ENCODE data around the gene OR6C75. TPM values are rescaled to one million over a fixed set of nuclear protein-coding genes. Genes with fewer than 3 reads are reported as not detected.
"Not testable (repeated sequence)": the region's sequence is repeated elsewhere in the genome, so short reads cannot be mapped to it uniquely, and the experiment has no call there.

The OR6C75 gene
- polyA plus RNA-seq (2013, experiment 1 of 2) = not detected
- not detected for polyA plus RNA-seq (2013, experiment 2 of 2)

DNA sequence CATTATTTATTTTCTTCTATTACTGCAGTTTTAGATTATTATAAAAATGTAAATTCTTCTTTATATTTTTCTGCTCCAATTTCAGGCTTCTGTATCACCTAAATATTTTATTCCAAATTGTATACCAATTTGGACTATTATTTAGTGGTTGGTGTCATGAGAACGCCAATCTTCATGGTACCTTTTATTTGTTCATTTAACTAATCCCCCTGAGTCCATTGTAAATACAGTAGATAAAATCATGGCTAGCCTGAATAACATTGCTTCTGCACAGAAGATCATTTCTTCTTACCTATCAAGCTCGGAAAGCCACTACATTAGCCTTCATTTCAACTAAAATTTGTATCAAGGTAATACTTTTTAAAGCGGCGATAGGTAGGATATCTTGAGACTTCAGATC lies at the start of gene OR6C75:
Gene OR6C75, plus strand, starts transcription at position 301 of the 400 bp plus-strand sequence. CDS start 2,136 bp downstream, outside the sequence.
- no peak within 1 kb of the TSS for H2AK5ac ChIP-seq (ENCODE audit: low read length)
- H3K79me1 ChIP-seq (ENCODE audit: low read length) = no peaks in the 10 kb centered on the region
- no peak within 1 kb of the TSS for H3K18ac ChIP-seq (ENCODE audit: low read length)
- H2BK15ac ChIP-seq (replicated peaks; ENCODE audit: low read depth) = no peak within 1 kb of the TSS
- H3K4me1 ChIP-seq (ENCODE audit: control insufficient read depth, low read depth, low read length) = no peaks in the 10 kb centered on the region
- no peak for DNase-seq
- H3K56ac ChIP-seq (ENCODE audit: low read length) = no peak within 1 kb of the TSS
- no peak within 1 kb of the TSS for H3K4ac ChIP-seq (ENCODE audit: low read depth, low read length)
- no peak within 1 kb of the TSS for H2BK5ac ChIP-seq (ENCODE audit: low read length)
- H3K79me2 ChIP-seq (ENCODE audit: control insufficient read depth, insufficient read depth, low read length) = no peaks in the 10 kb centered on the region
- H4K8ac ChIP-seq (ENCODE audit: low read depth, low read length) = no peak within 1 kb of the TSS
- H3K4me3 ChIP-seq (ENCODE audit: low read length) = no peak within 1 kb of the TSS
- H3K36me3 ChIP-seq (ENCODE audit: control insufficient read depth, insufficient read depth, low read length) = no peaks in the 10 kb centered on the region
- H3K9ac ChIP-seq (ENCODE audit: low read length) = no peak within 1 kb of the TSS
- no peak within 1 kb of the TSS for H3K27ac ChIP-seq (ENCODE audit: low read depth, low read length)
- no peak within 1 kb of the TSS for H4K5ac ChIP-seq (ENCODE audit: low read length)
- 100% methylated on average over 2 of the region's 4 CpGs for WGBS (ENCODE audit: extremely low coverage, insufficient coverage, low lambda C conversion rate)
- no peak within 1 kb of the TSS for H3K4me2 ChIP-seq (ENCODE audit: low read length)
- H3K23ac ChIP-seq (ENCODE audit: low read length) = no peak within 1 kb of the TSS
- H3K27me3 ChIP-seq (ENCODE audit: insufficient read depth, low read length, poor library complexity) = no peaks in the 10 kb centered on the region
- no peak within 1 kb of the TSS for H2BK120ac ChIP-seq (ENCODE audit: low read depth, low read length)

DNA sequence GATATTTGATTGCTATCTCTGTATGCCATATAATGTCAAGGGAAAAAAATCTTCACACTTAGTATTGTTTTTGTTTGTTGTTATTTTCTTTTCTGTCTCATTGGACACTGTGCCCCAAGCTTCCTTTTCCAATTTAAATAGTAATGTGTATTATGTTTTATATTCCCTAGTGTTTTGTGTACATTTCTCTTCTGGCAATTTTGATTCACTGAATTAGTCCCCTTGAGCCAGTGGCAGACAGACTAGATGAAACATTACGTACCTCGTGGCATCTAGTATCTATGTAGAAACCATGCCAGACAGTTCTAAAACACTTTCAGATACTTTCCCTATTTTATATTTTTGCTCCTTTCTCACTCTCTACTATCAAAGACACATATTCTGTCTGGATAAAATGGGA lies 48.7 kb upstream of the OR6C75 start, which contains the start of gene OR6C1:
Gene OR6C1, plus strand, starts transcription at position 301 of the 400 bp plus-strand sequence. CDS start 6,257 bp downstream, outside the sequence.
- H2BK15ac ChIP-seq (replicated peaks; ENCODE audit: low read depth) = no peak within 1 kb of the TSS
- H2BK5ac ChIP-seq (ENCODE audit: low read length) = no peak within 1 kb of the TSS
- no peak within 1 kb of the TSS for H3K4ac ChIP-seq (ENCODE audit: low read depth, low read length)
- H3K4me3 ChIP-seq (ENCODE audit: low read length) = no peak within 1 kb of the TSS
- DNase-seq = no peak
- H3K36me3 ChIP-seq (ENCODE audit: control insufficient read depth, insufficient read depth, low read length) = no peaks in the 10 kb centered on the region
- H3K56ac ChIP-seq (ENCODE audit: low read length) = no peak within 1 kb of the TSS
- no peak within 1 kb of the TSS for H3K18ac ChIP-seq (ENCODE audit: low read length)
- no peak within 1 kb of the TSS for H2AK5ac ChIP-seq (ENCODE audit: low read length)
- H3K79me2 ChIP-seq (ENCODE audit: control insufficient read depth, insufficient read depth, low read length) = no peaks in the 10 kb centered on the region
- H3K27ac ChIP-seq (ENCODE audit: low read depth, low read length) = no peak within 1 kb of the TSS
- H3K4me2 ChIP-seq (ENCODE audit: low read length) = no peak within 1 kb of the TSS
- no peak within 1 kb of the TSS for H2BK120ac ChIP-seq (ENCODE audit: low read depth, low read length)
- no CpG with 5 or more reads among the region's 2 CpGs for WGBS (ENCODE audit: extremely low coverage, insufficient coverage, low lambda C conversion rate)
- no peak within 1 kb of the TSS for H4K5ac ChIP-seq (ENCODE audit: low read length)
- no peaks in the 10 kb centered on the region for H3K79me1 ChIP-seq (ENCODE audit: low read length)
- H3K27me3 ChIP-seq (ENCODE audit: insufficient read depth, low read length, poor library complexity) = no peaks in the 10 kb centered on the region
- no peaks in the 10 kb centered on the region for H3K4me1 ChIP-seq (ENCODE audit: control insufficient read depth, low read depth, low read length)
- H4K8ac ChIP-seq (ENCODE audit: low read depth, low read length) = no peak within 1 kb of the TSS
- H3K9ac ChIP-seq (ENCODE audit: low read length) = no peak within 1 kb of the TSS
- no peak within 1 kb of the TSS for H3K23ac ChIP-seq (ENCODE audit: low read length)

DNA sequence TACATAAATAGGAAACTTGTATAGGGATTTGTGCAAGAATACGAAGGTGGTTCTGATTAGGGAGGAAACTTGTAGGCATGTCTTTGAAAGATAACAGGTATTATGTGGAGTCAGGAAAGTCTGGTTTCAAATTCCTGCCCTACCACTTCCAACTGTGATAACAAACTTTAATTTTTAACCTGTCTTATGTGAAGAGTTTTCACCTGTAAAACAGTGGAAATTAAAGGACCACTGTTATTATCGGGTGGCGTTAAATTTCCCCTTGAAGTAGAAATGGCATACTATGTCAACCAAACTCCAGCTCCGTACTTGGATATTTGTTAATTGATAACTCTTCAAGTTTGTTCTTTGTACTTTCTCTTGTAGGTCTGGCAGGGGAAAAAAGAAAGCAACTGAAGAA lies 42.6 kb upstream of the OR6C75 start:
- H3K27me3 ChIP-seq (ENCODE audit: insufficient read depth, low read length, poor library complexity) = no peaks in the 10 kb centered on the region
- H4K8ac ChIP-seq (ENCODE audit: low read depth, low read length) = no peak overlapping the region
- no peak overlapping the region for H4K5ac ChIP-seq (ENCODE audit: low read length)
- no peak overlapping the region for H3K56ac ChIP-seq (ENCODE audit: low read length)
- H3K4me1 ChIP-seq (ENCODE audit: control insufficient read depth, low read depth, low read length) = no peaks in the 10 kb centered on the region
- no peak overlapping the region for H2BK120ac ChIP-seq (ENCODE audit: low read depth, low read length)
- no peaks in the 10 kb centered on the region for H3K79me1 ChIP-seq (ENCODE audit: low read length)
- no peak overlapping the region for H2AK5ac ChIP-seq (ENCODE audit: low read length)
- H3K27ac ChIP-seq (ENCODE audit: low read depth, low read length) = no peak overlapping the region
- no peak overlapping the region for H3K9ac ChIP-seq (ENCODE audit: low read length)
- H2BK15ac ChIP-seq (replicated peaks; ENCODE audit: low read depth) = no peak overlapping the region
- DNase-seq = no peak
- H3K79me2 ChIP-seq (ENCODE audit: control insufficient read depth, insufficient read depth, low read length) = no peaks in the 10 kb centered on the region
- no peak overlapping the region for H3K23ac ChIP-seq (ENCODE audit: low read length)
- no peak overlapping the region for H3K4ac ChIP-seq (ENCODE audit: low read depth, low read length)
- no peak overlapping the region for H3K4me2 ChIP-seq (ENCODE audit: low read length)
- no peak overlapping the region for H3K18ac ChIP-seq (ENCODE audit: low read length)
- no peaks in the 10 kb centered on the region for H3K36me3 ChIP-seq (ENCODE audit: control insufficient read depth, insufficient read depth, low read length)
- H3K4me3 ChIP-seq (ENCODE audit: low read length) = no peak overlapping the region
- no CpG with 5 or more reads among the region's 4 CpGs for WGBS (ENCODE audit: extremely low coverage, insufficient coverage, low lambda C conversion rate)
- H2BK5ac ChIP-seq (ENCODE audit: low read length) = no peak overlapping the region

DNA sequence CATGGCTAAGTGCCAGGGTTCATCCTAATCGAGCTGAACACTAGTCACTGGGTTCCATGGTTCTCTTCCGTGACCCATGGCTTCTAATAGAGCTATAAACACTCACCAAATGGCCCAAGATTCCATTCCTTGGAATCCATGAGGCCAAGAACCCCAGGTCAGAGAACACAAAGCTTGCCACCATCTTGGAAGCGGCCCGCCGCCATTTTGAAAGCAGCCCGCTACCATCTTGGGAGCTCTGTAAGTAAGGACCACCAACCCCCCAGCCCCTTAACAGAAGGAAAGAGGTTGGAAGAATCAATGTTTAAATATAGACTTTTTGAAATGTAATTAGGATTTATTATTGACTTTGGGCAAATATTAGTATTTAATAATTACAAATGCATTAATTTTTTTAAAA lies 37.0 kb upstream of the OR6C75 start:
- not testable (repeated sequence) for H3K79me1 ChIP-seq (ENCODE audit: low read length); H2AK5ac ChIP-seq (ENCODE audit: low read length); H3K4me2 ChIP-seq (ENCODE audit: low read length); H3K9ac ChIP-seq (ENCODE audit: low read length); H3K36me3 ChIP-seq (ENCODE audit: control insufficient read depth, insufficient read depth, low read length); H2BK5ac ChIP-seq (ENCODE audit: low read length); H3K4ac ChIP-seq (ENCODE audit: low read depth, low read length); H4K5ac ChIP-seq (ENCODE audit: low read length); H3K79me2 ChIP-seq (ENCODE audit: control insufficient read depth, insufficient read depth, low read length); H3K4me3 ChIP-seq (ENCODE audit: low read length); H3K56ac ChIP-seq (ENCODE audit: low read length); H2BK120ac ChIP-seq (ENCODE audit: low read depth, low read length); H3K4me1 ChIP-seq (ENCODE audit: control insufficient read depth, low read depth, low read length); H3K18ac ChIP-seq (ENCODE audit: low read length); H3K23ac ChIP-seq (ENCODE audit: low read length); H3K27me3 ChIP-seq (ENCODE audit: insufficient read depth, low read length, poor library complexity); DNase-seq; H2BK15ac ChIP-seq (replicated peaks; ENCODE audit: low read depth); H4K8ac ChIP-seq (ENCODE audit: low read depth, low read length); H3K27ac ChIP-seq (ENCODE audit: low read depth, low read length)
- WGBS (ENCODE audit: extremely low coverage, insufficient coverage, low lambda C conversion rate) = no CpG with 5 or more reads among the region's 6 CpGs

DNA sequence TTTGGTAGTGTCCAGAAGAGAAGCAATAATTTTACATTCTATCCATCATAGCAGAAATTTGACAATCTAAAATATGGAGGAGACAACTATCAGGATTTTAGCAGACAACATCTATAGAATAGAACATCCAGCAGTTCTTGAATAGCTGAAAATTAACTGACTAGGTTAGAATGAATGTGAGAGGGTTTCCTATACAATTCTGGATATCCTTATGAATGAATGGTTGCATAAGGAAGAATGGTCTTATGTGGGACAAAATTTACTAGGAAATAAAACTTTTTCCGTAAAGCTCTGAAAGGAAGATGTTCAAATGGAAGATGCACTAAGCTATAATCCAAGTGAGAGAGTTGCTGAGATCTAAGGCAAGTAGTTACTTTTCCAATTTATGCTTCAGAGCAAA lies 32.3 kb upstream of the OR6C75 start, which contains the start of gene OR6C3:
Gene OR6C3, plus strand, starts transcription at position 301 of the 400 bp plus-strand sequence. CDS start 955 bp downstream, outside the sequence.
- no peak within 1 kb of the TSS for H2BK120ac ChIP-seq (ENCODE audit: low read depth, low read length)
- no peak within 1 kb of the TSS for H2BK5ac ChIP-seq (ENCODE audit: low read length)
- H3K27ac ChIP-seq (ENCODE audit: low read depth, low read length) = no peak within 1 kb of the TSS
- no peak within 1 kb of the TSS for H3K56ac ChIP-seq (ENCODE audit: low read length)
- H2BK15ac ChIP-seq (replicated peaks; ENCODE audit: low read depth) = no peak within 1 kb of the TSS
- H2AK5ac ChIP-seq (ENCODE audit: low read length) = no peak within 1 kb of the TSS
- H3K36me3 ChIP-seq (ENCODE audit: control insufficient read depth, insufficient read depth, low read length) = no peaks in the 10 kb centered on the region
- H3K4me2 ChIP-seq (ENCODE audit: low read length) = no peak within 1 kb of the TSS
- H3K27me3 ChIP-seq (ENCODE audit: insufficient read depth, low read length, poor library complexity) = no peaks in the 10 kb centered on the region
- DNase-seq = no peak
- no peak within 1 kb of the TSS for H4K8ac ChIP-seq (ENCODE audit: low read depth, low read length)
- no CpG with 5 or more reads among the region's 1 CpG for WGBS (ENCODE audit: extremely low coverage, insufficient coverage, low lambda C conversion rate)
- no peaks in the 10 kb centered on the region for H3K79me1 ChIP-seq (ENCODE audit: low read length)
- H3K4ac ChIP-seq (ENCODE audit: low read depth, low read length) = no peak within 1 kb of the TSS
- no peak within 1 kb of the TSS for H4K5ac ChIP-seq (ENCODE audit: low read length)
- H3K23ac ChIP-seq (ENCODE audit: low read length) = no peak within 1 kb of the TSS
- H3K4me3 ChIP-seq (ENCODE audit: low read length) = no peak within 1 kb of the TSS
- H3K18ac ChIP-seq (ENCODE audit: low read length) = no peak within 1 kb of the TSS
- H3K4me1 ChIP-seq (ENCODE audit: control insufficient read depth, low read depth, low read length) = no peaks in the 10 kb centered on the region
- no peaks in the 10 kb centered on the region for H3K79me2 ChIP-seq (ENCODE audit: control insufficient read depth, insufficient read depth, low read length)
- no peak within 1 kb of the TSS for H3K9ac ChIP-seq (ENCODE audit: low read length)

DNA sequence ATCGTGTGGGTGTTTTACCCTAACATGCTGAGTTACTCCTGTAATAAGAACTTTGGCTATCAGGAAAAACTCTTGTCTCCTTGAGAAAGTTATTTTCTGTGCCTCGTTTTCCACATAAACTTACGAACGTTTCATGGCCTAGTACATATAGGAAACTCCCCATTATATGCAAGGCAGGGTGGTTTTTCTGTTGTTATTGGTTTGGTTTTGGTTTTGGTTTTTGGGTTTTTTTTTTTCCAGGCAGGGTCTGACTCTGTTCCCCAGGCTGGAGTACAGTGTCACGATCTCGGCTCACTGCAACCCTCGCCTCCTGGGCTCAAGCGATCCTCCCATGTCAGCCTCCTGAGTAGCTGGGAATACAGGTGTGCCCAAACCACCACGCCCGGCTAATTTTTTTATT lies 26.8 kb upstream of the OR6C75 start:
- Histone ChIP-seq H3K9ac (ENCODE audit: low read length) (no peak overlapping the region), H3K79me1 (ENCODE audit: low read length) (no peaks in the 10 kb centered on the region), H3K4me2 (ENCODE audit: low read length) (no peak overlapping the region), H4K8ac (ENCODE audit: low read depth, low read length) (no peak overlapping the region), H3K4me1 (ENCODE audit: control insufficient read depth, low read depth, low read length) (no peaks in the 10 kb centered on the region), H3K79me2 (ENCODE audit: control insufficient read depth, insufficient read depth, low read length) (no peaks in the 10 kb centered on the region), H2AK5ac (ENCODE audit: low read length) (no peak overlapping the region), H2BK120ac (ENCODE audit: low read depth, low read length) (no peak overlapping the region), H3K27ac (ENCODE audit: low read depth, low read length) (no peak overlapping the region), H3K18ac (ENCODE audit: low read length) (no peak overlapping the region), H3K4me3 (ENCODE audit: low read length) (no peak overlapping the region), H3K36me3 (ENCODE audit: control insufficient read depth, insufficient read depth, low read length) (no peaks in the 10 kb centered on the region), H2BK15ac (replicated peaks; ENCODE audit: low read depth) (no peak overlapping the region), H3K27me3 (ENCODE audit: insufficient read depth, low read length, poor library complexity) (no peaks in the 10 kb centered on the region), H4K5ac (ENCODE audit: low read length) (no peak overlapping the region), H2BK5ac (ENCODE audit: low read length) (no peak overlapping the region), H3K56ac (ENCODE audit: low read length) (no peak overlapping the region), H3K4ac (ENCODE audit: low read depth, low read length) (no peak overlapping the region), H3K23ac (ENCODE audit: low read length) (no peak overlapping the region)
- no CpG with 5 or more reads among the region's 10 CpGs for WGBS (ENCODE audit: extremely low coverage, insufficient coverage, low lambda C conversion rate)
- DNase-seq = no peak

Measured in mesendoderm (in vitro differentiated cells).